GM23338 (cell line): ENCODE results near the gene CXCL1. TPM values are rescaled to one million over a fixed set of nuclear protein-coding genes. Genes with fewer than 3 reads are reported as not detected.

ENCODE experiments used
- ATAC-seq: fragments of 200-7000 bp; cut with Tn5 transposase; 3 replicates; pipeline ENCODE4 v1.9.1; 2020
- DNase-seq: peaks from one replicate; pipeline ENCODE4 v3.0.0-alpha.2; 2015; ENCODE audit warnings: low spot score
- H2AFZ ChIP-seq: fragments of 200-600 bp; sonication (generic); 2 replicates; pipeline ENCODE4 v1.8.0; 2016; ENCODE audit warnings: antibody characterized with exemption, mild to moderate bottlenecking, moderate library complexity
- H3F3A ChIP-seq: fragments of 200-600 bp; sonication (generic); replicated peaks from 2 replicates; pipeline ENCODE4 v1.8.0; 2017; ENCODE audit warnings: antibody characterized with exemption, mixed run types, low read depth
- H3K27ac ChIP-seq: fragments of 200-600 bp; sonication (generic); 2 replicates; pipeline ENCODE4 v1.6.1; 2016; ENCODE audit warnings: low read depth
- H3K27me3 ChIP-seq: fragments of 200-600 bp; sonication (generic); 2 replicates; pipeline ENCODE4 v1.8.0; 2016; ENCODE audit warnings: mild to moderate bottlenecking, mixed run types, moderate library complexity; ENCODE audit not compliant: insufficient read depth
- H3K36me3 ChIP-seq: fragments of 200-600 bp; sonication (generic); 2 replicates; pipeline ENCODE4 v1.8.0; 2016; ENCODE audit warnings: mild to moderate bottlenecking; ENCODE audit not compliant: insufficient read depth
- H3K4me1 ChIP-seq: fragments of 200-600 bp; sonication (generic); 2 replicates; pipeline ENCODE4 v1.8.0; 2016; ENCODE audit warnings: mild to moderate bottlenecking, moderate library complexity; ENCODE audit not compliant: insufficient read depth
- H3K4me2 ChIP-seq: fragments of 200-600 bp; sonication (generic); 2 replicates; pipeline ENCODE4 v1.7.1; 2017; ENCODE audit warnings: mixed run types
- H3K4me3 ChIP-seq: fragments of 200-600 bp; sonication (generic); 2 replicates; pipeline ENCODE4 v1.6.1; 2016; ENCODE audit warnings: mixed run types
- H3K79me2 ChIP-seq: fragments of 200-600 bp; sonication (generic); replicated peaks from 2 replicates; pipeline ENCODE4 v1.8.0; 2017; ENCODE audit warnings: mild to moderate bottlenecking; ENCODE audit not compliant: insufficient read depth
- H3K9me2 ChIP-seq: fragments of 200-600 bp; sonication (generic); 2 replicates; pipeline ENCODE4 v1.8.0; 2017; ENCODE audit not compliant: insufficient read depth
- H4K20me1 ChIP-seq: fragments of 200-600 bp; sonication (generic); replicated peaks from 2 replicates; pipeline ENCODE4 v1.8.0; 2017; ENCODE audit warnings: mild to moderate bottlenecking; ENCODE audit not compliant: insufficient read depth
- H3K27ac Mint-ChIP-seq: 2 replicates; pipeline ENCODE4 v1.8.0; 2020; ENCODE audit warnings: inconsistent platforms, mild to moderate bottlenecking, moderate library complexity, mixed read lengths
- H3K27me3 Mint-ChIP-seq: 3 replicates; pipeline ENCODE4 v1.8.0; 2022; ENCODE audit warnings: low read depth, mild to moderate bottlenecking, moderate library complexity, mixed read lengths, inconsistent platforms; ENCODE audit not compliant: insufficient read depth, poor library complexity
- H3K36me3 Mint-ChIP-seq: 3 replicates; pipeline ENCODE4 v1.8.0; 2021; ENCODE audit warnings: low read depth, mild to moderate bottlenecking, inconsistent platforms, moderate library complexity, mixed read lengths
- H3K4me1 Mint-ChIP-seq: 3 replicates; pipeline ENCODE4 v1.8.0; 2020; ENCODE audit warnings: mild to moderate bottlenecking, inconsistent platforms, mixed read lengths
- H3K4me3 Mint-ChIP-seq: 3 replicates; pipeline ENCODE4 v1.8.0; 2021; ENCODE audit warnings: moderate library complexity, mild to moderate bottlenecking, inconsistent platforms, mixed read lengths
- H3K9me3 Mint-ChIP-seq: 3 replicates; pipeline ENCODE4 v1.8.0; 2020; ENCODE audit warnings: moderate library complexity, mild to moderate bottlenecking, inconsistent platforms, mixed read lengths
- CREB1 ChIP-seq: fragments of 250-450 bp; sonication (Bioruptor Pico); IDR thresholded peaks from 2 replicates; pipeline ENCODE4 v1.5.0; 2020; ENCODE audit warnings: low read depth, mild to moderate bottlenecking, moderate library complexity
- ETS1 ChIP-seq: IDR thresholded peaks from 2 replicates; pipeline ENCODE4 v1.6.1; 2016; ENCODE audit warnings: antibody characterized with exemption
- EZH2 ChIP-seq: fragments of 200-600 bp; sonication (generic); IDR thresholded peaks from one replicate; pipeline ENCODE4 v1.8.0; 2017; ENCODE audit warnings: antibody characterized with exemption, mild to moderate bottlenecking, low read depth; ENCODE audit not compliant: unreplicated experiment
- EZH2phosphoT487 ChIP-seq: fragments of 200-600 bp; sonication (generic); IDR thresholded peaks from one replicate; pipeline ENCODE4 v1.8.1; 2018; ENCODE audit warnings: antibody characterized with exemption; ENCODE audit not compliant: unreplicated experiment
- JUNB ChIP-seq: IDR thresholded peaks from one replicate; pipeline ENCODE4 v1.6.1; 2016; ENCODE audit warnings: antibody characterized with exemption; ENCODE audit not compliant: unreplicated experiment
- NANOG ChIP-seq: IDR thresholded peaks from 2 replicates; pipeline ENCODE4 v1.6.1; 2016; ENCODE audit warnings: antibody characterized with exemption, borderline replicate concordance
- POLR2AphosphoS5 ChIP-seq: IDR thresholded peaks from 2 replicates; pipeline ENCODE4 v1.6.1; 2016; ENCODE audit warnings: antibody characterized with exemption, low read depth
- REST ChIP-seq: IDR thresholded peaks from one replicate; pipeline ENCODE4 v1.6.1; 2018; ENCODE audit warnings: antibody characterized with exemption; ENCODE audit not compliant: unreplicated experiment
- STAT1 ChIP-seq: IDR thresholded peaks from one replicate; pipeline ENCODE4 v1.6.1; 2016; ENCODE audit warnings: antibody characterized with exemption; ENCODE audit not compliant: unreplicated experiment
- ZNF114 ChIP-seq: fragments of 250-450 bp; sonication (Bioruptor Pico); IDR thresholded peaks from 2 replicates; pipeline ENCODE4 v1.5.0; 2020; ENCODE audit warnings: mild to moderate bottlenecking, moderate library complexity
- ZNF331 ChIP-seq: fragments of 250-450 bp; sonication (Bioruptor Pico); IDR thresholded peaks from 2 replicates; pipeline ENCODE4 v1.5.0; 2020; ENCODE audit warnings: low read depth, mild to moderate bottlenecking, moderate library complexity
- polyA plus RNA-seq: library from polyadenylated mRNA; unstranded; fragments of >200 nt; fragmentation: Nextera tagmentation; extraction: Ambion mirVana; gene quantifications from 2 replicates; pipeline ENCODE4 v1.2.1, GENCODE V29; 2016
- total RNA-seq: library from RNA; depleted of rRNA; stranded (reverse); fragments of >200 nt; shearing (Covaris generic); gene quantifications from 2 replicates; pipeline ENCODE4 v1.2.3, GENCODE V29; 2014
- TF ChIP-seq, protein P1 (sequence below): fragments of 250-450 bp; sonication (Bioruptor Pico); IDR thresholded peaks from 2 replicates; pipeline ENCODE4 v1.5.0; 2020; ENCODE audit warnings: mild to moderate bottlenecking, moderate library complexity
- TF ChIP-seq, protein P2 (sequence below), 2 experiments: fragments of 200-600 bp in 1 of 2; sonication (generic) in 1 of 2; conservative IDR thresholded peaks; 2 replicates each; pipeline versions ENCODE4 v1.5.1 to v1.6.1; 2016 to 2017; ENCODE audit warnings: antibody characterized with exemption in 2 of 2, low read depth in 2 of 2, mild to moderate bottlenecking in 2 of 2, moderate library complexity in 1 of 2

CXCL1 gene
- total and polyA plus RNA-seq, 2 experiments from 2014 or later = 1.6 to 2.5 TPM

GRCh38 chr4:73860917-73861316 lies 8.3 kb upstream of the CXCL1 start:
- Histone ChIP-seq H3F3A (no peaks in the 10 kb centered on the region), H3K36me3 (no peaks in the 10 kb centered on the region), H4K20me1 (no peaks in the 10 kb centered on the region), H3K4me1 (no peaks in the 10 kb centered on the region), H3K79me2 (no peaks in the 10 kb centered on the region), H3K4me3 (no peak overlapping the region), H3K27ac (no peak overlapping the region), H3K27me3 (no peaks in the 10 kb centered on the region), H2AFZ (no peak overlapping the region), H3K9me2 (no peaks in the 10 kb centered on the region), H3K4me2 (no peak overlapping the region)
- Mint-ChIP-seq H3K27me3 (peaks cover 2% of the 10 kb centered on the region), H3K36me3 (no peaks in the 10 kb centered on the region), H3K4me1 (peaks cover 3% of the 10 kb centered on the region; the same call in 2 of the 3 replicates), H3K27ac (no peak overlapping the region), H3K9me3 (no peaks in the 10 kb centered on the region), H3K4me3 (no peak overlapping the region)
- no peak for TF ChIP-seq EZH2
- TF ChIP-seq POLR2AphosphoS5 = no peak
- no peak for TF ChIP-seq JUNB
- no peak for TF ChIP-seq ZNF114 (CRISPR knock-in tag)
- no peak for TF ChIP-seq NANOG
- TF ChIP-seq, protein P1, sequence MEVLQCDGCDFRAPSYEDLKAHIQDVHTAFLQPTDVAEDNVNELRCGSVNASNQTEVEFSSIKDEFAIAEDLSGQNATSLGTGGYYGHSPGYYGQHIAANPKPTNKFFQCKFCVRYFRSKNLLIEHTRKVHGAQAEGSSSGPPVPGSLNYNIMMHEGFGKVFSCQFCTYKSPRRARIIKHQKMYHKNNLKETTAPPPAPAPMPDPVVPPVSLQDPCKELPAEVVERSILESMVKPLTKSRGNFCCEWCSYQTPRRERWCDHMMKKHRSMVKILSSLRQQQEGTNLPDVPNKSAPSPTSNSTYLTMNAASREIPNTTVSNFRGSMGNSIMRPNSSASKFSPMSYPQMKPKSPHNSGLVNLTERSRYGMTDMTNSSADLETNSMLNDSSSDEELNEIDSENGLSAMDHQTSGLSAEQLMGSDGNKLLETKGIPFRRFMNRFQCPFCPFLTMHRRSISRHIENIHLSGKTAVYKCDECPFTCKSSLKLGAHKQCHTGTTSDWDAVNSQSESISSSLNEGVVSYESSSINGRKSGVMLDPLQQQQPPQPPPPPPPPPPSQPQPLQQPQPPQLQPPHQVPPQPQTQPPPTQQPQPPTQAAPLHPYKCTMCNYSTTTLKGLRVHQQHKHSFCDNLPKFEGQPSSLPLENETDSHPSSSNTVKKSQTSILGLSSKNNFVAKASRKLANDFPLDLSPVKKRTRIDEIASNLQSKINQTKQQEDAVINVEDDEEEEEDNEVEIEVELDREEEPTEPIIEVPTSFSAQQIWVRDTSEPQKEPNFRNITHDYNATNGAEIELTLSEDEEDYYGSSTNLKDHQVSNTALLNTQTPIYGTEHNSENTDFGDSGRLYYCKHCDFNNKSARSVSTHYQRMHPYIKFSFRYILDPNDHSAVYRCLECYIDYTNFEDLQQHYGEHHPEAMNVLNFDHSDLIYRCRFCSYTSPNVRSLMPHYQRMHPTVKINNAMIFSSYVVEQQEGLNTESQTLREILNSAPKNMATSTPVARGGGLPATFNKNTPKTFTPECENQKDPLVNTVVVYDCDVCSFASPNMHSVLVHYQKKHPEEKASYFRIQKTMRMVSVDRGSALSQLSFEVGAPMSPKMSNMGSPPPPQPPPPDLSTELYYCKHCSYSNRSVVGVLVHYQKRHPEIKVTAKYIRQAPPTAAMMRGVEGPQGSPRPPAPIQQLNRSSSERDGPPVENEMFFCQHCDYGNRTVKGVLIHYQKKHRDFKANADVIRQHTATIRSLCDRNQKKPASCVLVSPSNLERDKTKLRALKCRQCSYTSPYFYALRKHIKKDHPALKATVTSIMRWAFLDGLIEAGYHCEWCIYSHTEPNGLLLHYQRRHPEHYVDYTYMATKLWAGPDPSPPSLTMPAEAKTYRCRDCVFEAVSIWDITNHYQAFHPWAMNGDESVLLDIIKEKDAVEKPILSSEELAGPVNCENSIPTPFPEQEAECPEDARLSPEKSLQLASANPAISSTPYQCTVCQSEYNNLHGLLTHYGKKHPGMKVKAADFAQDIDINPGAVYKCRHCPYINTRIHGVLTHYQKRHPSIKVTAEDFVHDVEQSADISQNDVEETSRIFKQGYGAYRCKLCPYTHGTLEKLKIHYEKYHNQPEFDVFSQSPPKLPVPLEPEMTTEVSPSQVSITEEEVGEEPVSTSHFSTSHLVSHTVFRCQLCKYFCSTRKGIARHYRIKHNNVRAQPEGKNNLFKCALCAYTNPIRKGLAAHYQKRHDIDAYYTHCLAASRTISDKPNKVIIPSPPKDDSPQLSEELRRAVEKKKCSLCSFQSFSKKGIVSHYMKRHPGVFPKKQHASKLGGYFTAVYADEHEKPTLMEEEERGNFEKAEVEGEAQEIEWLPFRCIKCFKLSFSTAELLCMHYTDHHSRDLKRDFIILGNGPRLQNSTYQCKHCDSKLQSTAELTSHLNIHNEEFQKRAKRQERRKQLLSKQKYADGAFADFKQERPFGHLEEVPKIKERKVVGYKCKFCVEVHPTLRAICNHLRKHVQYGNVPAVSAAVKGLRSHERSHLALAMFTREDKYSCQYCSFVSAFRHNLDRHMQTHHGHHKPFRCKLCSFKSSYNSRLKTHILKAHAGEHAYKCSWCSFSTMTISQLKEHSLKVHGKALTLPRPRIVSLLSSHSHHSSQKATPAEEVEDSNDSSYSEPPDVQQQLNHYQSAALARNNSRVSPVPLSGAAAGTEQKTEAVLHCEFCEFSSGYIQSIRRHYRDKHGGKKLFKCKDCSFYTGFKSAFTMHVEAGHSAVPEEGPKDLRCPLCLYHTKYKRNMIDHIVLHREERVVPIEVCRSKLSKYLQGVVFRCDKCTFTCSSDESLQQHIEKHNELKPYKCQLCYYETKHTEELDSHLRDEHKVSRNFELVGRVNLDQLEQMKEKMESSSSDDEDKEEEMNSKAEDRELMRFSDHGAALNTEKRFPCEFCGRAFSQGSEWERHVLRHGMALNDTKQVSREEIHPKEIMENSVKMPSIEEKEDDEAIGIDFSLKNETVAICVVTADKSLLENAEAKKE (CRISPR knock-in tag) = no peak
- no peak for TF ChIP-seq EZH2phosphoT487
- TF ChIP-seq ETS1 = no peak
- TF ChIP-seq, protein P2, sequence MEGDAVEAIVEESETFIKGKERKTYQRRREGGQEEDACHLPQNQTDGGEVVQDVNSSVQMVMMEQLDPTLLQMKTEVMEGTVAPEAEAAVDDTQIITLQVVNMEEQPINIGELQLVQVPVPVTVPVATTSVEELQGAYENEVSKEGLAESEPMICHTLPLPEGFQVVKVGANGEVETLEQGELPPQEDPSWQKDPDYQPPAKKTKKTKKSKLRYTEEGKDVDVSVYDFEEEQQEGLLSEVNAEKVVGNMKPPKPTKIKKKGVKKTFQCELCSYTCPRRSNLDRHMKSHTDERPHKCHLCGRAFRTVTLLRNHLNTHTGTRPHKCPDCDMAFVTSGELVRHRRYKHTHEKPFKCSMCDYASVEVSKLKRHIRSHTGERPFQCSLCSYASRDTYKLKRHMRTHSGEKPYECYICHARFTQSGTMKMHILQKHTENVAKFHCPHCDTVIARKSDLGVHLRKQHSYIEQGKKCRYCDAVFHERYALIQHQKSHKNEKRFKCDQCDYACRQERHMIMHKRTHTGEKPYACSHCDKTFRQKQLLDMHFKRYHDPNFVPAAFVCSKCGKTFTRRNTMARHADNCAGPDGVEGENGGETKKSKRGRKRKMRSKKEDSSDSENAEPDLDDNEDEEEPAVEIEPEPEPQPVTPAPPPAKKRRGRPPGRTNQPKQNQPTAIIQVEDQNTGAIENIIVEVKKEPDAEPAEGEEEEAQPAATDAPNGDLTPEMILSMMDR (conservative IDR thresholded peaks at IDR 0.05; ENCODE audit: low read depth in 2 of 2) = no peak
- no peak for TF ChIP-seq REST
- no peak for TF ChIP-seq STAT1
- no peak for TF ChIP-seq ZNF331 (CRISPR knock-in tag)
- no peak for TF ChIP-seq CREB1 (CRISPR knock-in tag)
- DNase-seq = no peak
- ATAC-seq = no peak
